Stomach (tissue), 9 donors: ENCODE results near the gene SCAMP2. TPM values are rescaled to one million over a fixed set of nuclear protein-coding genes. Genes with fewer than 3 reads are reported as not detected.

Experiments
- DNase-seq, 2 donors: peaks; one replicate each; pipeline versions ENCODE4 v3.0.0 to v3.0.0-alpha.2; 2013 to 2019
- H3K27ac ChIP-seq, 5 donors: fragments of 200-600 bp in 4 of 5; sonication (generic) in 4 of 5; one replicate each; pipeline ENCODE4 v1.5.1; 2013 to 2019; ENCODE audit warnings: mild to moderate bottlenecking in 1 of 5, moderate library complexity in 1 of 5
- H3K27me3 ChIP-seq, 3 donors: fragments of 200-600 bp; sonication (generic); one replicate each; pipeline ENCODE4 v1.5.1; 2017 to 2019; ENCODE audit warnings: mixed run types in 1 of 3
- H3K36me3 ChIP-seq, 4 donors: fragments of 200-600 bp; sonication (generic); 1 replicate in 3 of 4; 2 replicates in 1 of 4; pipeline ENCODE4 v1.5.1; 2016 to 2019
- H3K4me1 ChIP-seq, 4 donors: fragments of 200-600 bp; sonication (generic); one replicate each; pipeline ENCODE4 v1.5.1; 2016 to 2019
- H3K4me3 ChIP-seq, 4 donors: fragments of 200-600 bp; sonication (generic) in 3 of 4; one replicate each; pipeline ENCODE4 v1.5.1; 2016 to 2019; ENCODE audit warnings: mild to moderate bottlenecking in 1 of 4
- H3K9me3 ChIP-seq, 4 donors: fragments of 200-600 bp; sonication (generic); one replicate each; pipeline ENCODE4 v1.5.1; 2016 to 2019
- EP300 ChIP-seq: sonication (generic); formaldehyde crosslinking; IDR thresholded peaks from one replicate; pipeline ENCODE4 v1.6.1; 2017; ENCODE audit warnings: antibody characterized with exemption
- POLR2A ChIP-seq, 4 donors: fragments of 450-650 bp; IDR thresholded peaks; one replicate each; pipeline ENCODE4 v1.6.1; 2016; ENCODE audit warnings: antibody characterized with exemption in 4 of 4, control low read depth in 2 of 4, mild to moderate bottlenecking in 1 of 4, moderate library complexity in 1 of 4
- POLR2AphosphoS5 ChIP-seq, 3 donors: sonication (generic); formaldehyde crosslinking; IDR thresholded peaks; one replicate each; pipeline ENCODE4 v1.6.1; 2016; ENCODE audit warnings: antibody characterized with exemption in 3 of 3
- WGBS, 5 donors: extraction: QIAGEN DNeasy Blood & Tissue Kit in 3 of 5; methylation state at CpG; one replicate each; pipeline versions ENCODE4 v1.1.5 to v1.1.7; 2013 to 2018; 5-methylcytosine and 5-hydroxymethylcytosine counted together
- intact Hi-C: fragments of 100-400 bp; cut with DNase I; formaldehyde crosslinking; loops from one replicate; pipeline ENCODE4 v1.15.1; 2023; ENCODE audit warnings: low total_unique reads
- polyA plus RNA-seq, 3 donors: library from polyadenylated mRNA; stranded (reverse); fragments of 200-250 nt; gene quantifications; one replicate each; pipeline ENCODE4 v1.2.3, GENCODE V29; 2013
- total RNA-seq, 5 donors: library from RNA; depleted of rRNA; stranded (reverse); fragments of >200 nt; gene quantifications; one replicate each; pipeline versions ENCODE4 v1.1.0 to v1.2.3, GENCODE V29; 2014 to 2016
- TF ChIP-seq, protein P1 (sequence below), 7 experiments: fragments of 450-650 bp in 4 of 7; fragments of 200-600 bp in 3 of 7; sonication (generic) in 3 of 7; IDR thresholded peaks; one replicate each; pipeline ENCODE4 v1.5.1; 2016 to 2019; ENCODE audit warnings: antibody characterized with exemption in 7 of 7, control low read depth in 2 of 7, mild to moderate bottlenecking in 1 of 7
- donor health status: healthy with polysubstance abuse.
- donor health status: Bipolar disorder and iron deficiency.
- donor health status: healthy.

The SCAMP2 gene
- total and polyA plus RNA-seq, 8 donors = 16.8 to 134 (median 38.9) TPM

DNA sequence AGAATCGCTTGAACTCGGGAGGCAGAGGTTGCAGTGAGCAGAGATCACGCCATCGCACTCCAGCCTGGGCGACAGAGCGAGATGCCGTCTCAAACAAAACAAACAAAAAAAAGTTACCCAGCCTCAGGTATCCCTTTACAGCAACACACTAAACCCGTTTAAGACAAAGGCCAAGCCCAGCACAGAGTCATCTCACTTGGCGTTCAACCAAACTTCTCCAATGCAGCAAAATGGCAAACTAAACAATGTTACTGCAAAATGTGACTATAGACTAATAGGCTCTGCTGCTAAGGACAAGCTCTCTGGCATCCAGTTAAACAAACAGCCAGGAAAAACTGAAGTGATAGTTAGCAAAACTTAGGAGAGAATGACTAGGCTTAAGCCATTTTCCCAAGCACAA lies 39.9 kb upstream of the SCAMP2 start:
- Histone ChIP-seq H3K4me1 (no peaks in the 10 kb centered on the region), H3K9me3 (no peaks in the 10 kb centered on the region), H3K27me3 (no peaks in the 10 kb centered on the region), H3K27ac (no peak overlapping the region), H3K4me3 (no peak overlapping the region), H3K36me3 (peaks cover 39 to 84% (median 73%) of the 10 kb centered on the region in 4 donors)
- intact Hi-C loops = no loop called here
- TF ChIP-seq, protein P1, sequence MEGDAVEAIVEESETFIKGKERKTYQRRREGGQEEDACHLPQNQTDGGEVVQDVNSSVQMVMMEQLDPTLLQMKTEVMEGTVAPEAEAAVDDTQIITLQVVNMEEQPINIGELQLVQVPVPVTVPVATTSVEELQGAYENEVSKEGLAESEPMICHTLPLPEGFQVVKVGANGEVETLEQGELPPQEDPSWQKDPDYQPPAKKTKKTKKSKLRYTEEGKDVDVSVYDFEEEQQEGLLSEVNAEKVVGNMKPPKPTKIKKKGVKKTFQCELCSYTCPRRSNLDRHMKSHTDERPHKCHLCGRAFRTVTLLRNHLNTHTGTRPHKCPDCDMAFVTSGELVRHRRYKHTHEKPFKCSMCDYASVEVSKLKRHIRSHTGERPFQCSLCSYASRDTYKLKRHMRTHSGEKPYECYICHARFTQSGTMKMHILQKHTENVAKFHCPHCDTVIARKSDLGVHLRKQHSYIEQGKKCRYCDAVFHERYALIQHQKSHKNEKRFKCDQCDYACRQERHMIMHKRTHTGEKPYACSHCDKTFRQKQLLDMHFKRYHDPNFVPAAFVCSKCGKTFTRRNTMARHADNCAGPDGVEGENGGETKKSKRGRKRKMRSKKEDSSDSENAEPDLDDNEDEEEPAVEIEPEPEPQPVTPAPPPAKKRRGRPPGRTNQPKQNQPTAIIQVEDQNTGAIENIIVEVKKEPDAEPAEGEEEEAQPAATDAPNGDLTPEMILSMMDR (IDR thresholded peaks at IDR 0.05) = no peak
- TF ChIP-seq POLR2A (IDR thresholded peaks at IDR 0.05) (no peak), POLR2AphosphoS5 (IDR thresholded peaks at IDR 0.05) (no peak), EP300 (no peak)
- DNase-seq = no peak
- 84 to 91% (median 86%) methylated on average over 9 of the region's 9 CpGs for WGBS, 5 donors

DNA sequence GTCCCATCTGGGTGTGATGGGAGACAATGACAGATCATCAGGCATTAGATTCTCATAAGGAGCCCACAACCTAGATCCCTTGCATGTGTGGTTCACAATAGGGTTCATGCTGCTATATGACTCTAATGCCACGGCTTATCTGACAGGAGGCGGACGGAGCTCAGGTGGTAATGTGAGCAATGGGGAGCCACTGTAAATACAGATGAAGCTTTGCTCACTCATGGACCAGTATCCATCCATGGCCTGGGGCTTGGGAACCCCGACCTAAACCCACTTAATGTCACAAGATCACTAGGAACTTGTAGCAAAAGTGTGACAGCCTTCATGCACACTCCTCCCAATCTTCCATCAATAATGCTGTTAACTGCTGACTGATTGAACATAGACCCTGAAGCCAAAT lies 35.5 kb upstream of the SCAMP2 start:
- Histone ChIP-seq H3K27me3 (no peaks in the 10 kb centered on the region), H3K9me3 (no peaks in the 10 kb centered on the region), H3K4me3 (no peak overlapping the region), H3K27ac (no peak overlapping the region), H3K4me1 (peaks cover 17 to 34% (median 27%) of the 10 kb centered on the region in 4 donors), H3K36me3 (peaks cover 19 to 53% (median 43%) of the 10 kb centered on the region in 4 donors)
- no peak for DNase-seq
- WGBS, 5 donors = 74 to 89% (median 78%) methylated on average over 4 of the region's 4 CpGs
- TF ChIP-seq EP300 (no peak), POLR2AphosphoS5 (IDR thresholded peaks at IDR 0.05) (no peak), POLR2A (IDR thresholded peaks at IDR 0.05) (no peak)
- TF ChIP-seq, protein P1 (IDR thresholded peaks at IDR 0.05) = no peak
- intact Hi-C loops = no loop called here

DNA sequence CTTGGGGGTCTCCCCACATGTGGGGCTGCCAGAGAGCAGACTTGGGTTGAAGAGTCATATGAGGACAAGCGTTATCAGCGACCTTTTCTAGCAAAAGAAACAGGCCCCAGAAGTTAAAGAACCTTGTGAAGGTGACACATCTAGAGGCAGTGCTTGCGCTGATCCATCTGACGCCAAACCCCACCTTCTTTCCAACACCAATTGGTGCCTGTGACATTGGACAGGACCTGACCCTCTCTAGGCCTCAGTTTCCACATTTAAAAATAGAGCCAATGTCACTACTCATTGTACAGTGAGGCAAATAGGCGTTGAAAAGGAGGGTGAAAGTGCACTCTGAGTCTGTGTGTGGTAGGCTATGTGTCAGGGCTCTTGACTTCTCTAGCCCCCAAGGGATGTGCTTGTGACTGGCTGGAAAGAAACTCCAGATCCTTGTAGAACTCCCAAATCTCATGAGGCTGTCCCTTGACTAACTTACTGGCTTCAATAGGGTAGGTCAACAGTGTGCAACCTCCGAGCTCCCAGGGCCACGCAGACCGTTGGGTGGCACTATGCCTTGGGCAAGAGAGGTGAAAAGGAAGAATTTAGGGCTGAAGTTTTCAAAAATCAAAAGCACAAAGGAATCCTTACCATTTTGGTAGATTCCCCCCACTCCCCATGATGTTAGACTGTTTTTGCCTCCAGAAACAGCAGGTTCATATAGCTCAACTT lies 34.2 kb upstream of the SCAMP2 start:
- H3K36me3 ChIP-seq = peaks cover 24 to 53% (median 41%) of the 10 kb centered on the region in 4 donors
- intact Hi-C loops = no loop called here
- H3K4me3 ChIP-seq = peak overlapping the region; percentile 90 to 97 (median 92)
- H3K4me1 ChIP-seq = peaks cover 17 to 38% (median 30%) of the 10 kb centered on the region in 4 donors
- TF ChIP-seq POLR2A (IDR thresholded peaks at IDR 0.05) = no peak
- no peak for TF ChIP-seq POLR2AphosphoS5 (IDR thresholded peaks at IDR 0.05)
- TF ChIP-seq EP300 = no peak
- TF ChIP-seq, protein P1 (IDR thresholded peaks at IDR 0.05) = no peak
- 36 to 48% (median 38%) methylated on average over 8 of the region's 8 CpGs for WGBS, 5 donors
- no peak for DNase-seq
- no peaks in the 10 kb centered on the region for H3K27me3 ChIP-seq
- H3K27ac ChIP-seq = peak overlapping the region; percentile 89 to 99 (median 95)
- no peaks in the 10 kb centered on the region for H3K9me3 ChIP-seq

DNA sequence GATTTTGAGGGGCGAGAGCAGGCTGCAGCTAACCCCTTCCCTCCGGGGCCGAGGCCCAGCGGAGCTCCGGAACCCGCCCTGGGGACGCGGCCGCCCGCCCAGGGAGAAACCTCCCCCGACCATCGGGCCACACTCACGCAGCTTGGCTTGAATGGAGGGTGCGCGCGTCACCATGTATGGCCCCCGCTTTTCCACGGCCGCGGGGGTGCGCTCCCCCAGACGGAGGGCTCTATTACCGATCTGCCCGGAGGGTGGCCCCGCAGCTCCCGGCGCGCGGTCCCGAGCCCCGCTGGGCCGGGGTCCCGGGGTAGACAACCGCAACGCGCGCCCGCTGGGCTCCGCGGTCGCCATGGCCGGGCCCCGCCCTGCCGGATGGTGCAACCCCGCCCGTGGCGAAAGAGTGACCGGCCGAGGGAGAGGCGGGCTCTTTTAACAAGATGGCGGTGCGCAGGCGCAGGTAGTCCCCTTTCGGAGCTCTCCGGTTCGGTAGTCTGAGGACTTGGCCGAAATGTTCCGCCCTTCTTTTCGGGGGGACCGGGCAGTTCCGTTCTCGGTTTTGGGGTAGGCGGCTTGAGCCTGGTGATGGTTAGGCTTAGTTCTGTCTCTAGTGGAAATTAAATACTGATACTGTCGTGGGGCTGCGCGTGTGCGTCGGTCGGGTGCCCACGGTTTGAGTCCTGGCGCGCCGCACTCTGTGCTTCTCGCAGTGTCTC lies 33.4 kb upstream of the SCAMP2 start, which contains the start of gene FAM219B:
FAM219B (minus strand) TSS at position 402 of the 713 bp plus-strand sequence; CDS start at position 351, 51 bp downstream.
- intact Hi-C loops = no loop called here
- 0 to 1% (median 0%) methylated on average over 31 to 74 of the region's 74 CpGs for WGBS, 5 donors
- TF ChIP-seq EP300 (no peak), POLR2A (IDR thresholded peaks at IDR 0.05) (no peak), POLR2AphosphoS5 (IDR thresholded peaks at IDR 0.05) (peak; percentile 71 to 92 (median 83))
- TF ChIP-seq, protein P1 (IDR thresholded peaks at IDR 0.05) = no peak

More for the DNA sequence above, 33.4 kb upstream of the SCAMP2 start, which contains the start of gene FAM219B:
- peak within 1 kb of the TSS; percentile 89 to 99 (median 95) for H3K27ac ChIP-seq
- DNase-seq = peak; percentile 95 to 97
- H3K36me3 ChIP-seq = peaks cover 20 to 52% (median 40%) of the 10 kb centered on the region in 4 donors
- H3K27me3 ChIP-seq = no peaks in the 10 kb centered on the region
- H3K9me3 ChIP-seq = no peaks in the 10 kb centered on the region
- H3K4me3 ChIP-seq = peak within 1 kb of the TSS; percentile 90 to 97 (median 92)
- H3K4me1 ChIP-seq = peaks cover 17 to 46% (median 37%) of the 10 kb centered on the region in 4 donors
